HepG2 (cell line): Measurements from ENCODE around the gene TANGO6. TPM values are rescaled to one million over a fixed set of nuclear protein-coding genes. Genes with fewer than 3 reads are reported as not detected.

Experiments used
- DBP ChIP-seq: sonication (generic); formaldehyde crosslinking; IDR thresholded peaks from 2 replicates; pipeline ENCODE4 v1.4.0; 2020; ENCODE audit warnings: missing genetic modification reagents; ENCODE audit errors: not compliant biosample characterization
- FIP1L1 ChIP-seq: fragments of 200-400 bp; formaldehyde crosslinking; IDR thresholded peaks from 2 replicates; pipeline ENCODE4 v1.6.1; 2018; ENCODE audit warnings: low read depth, mild to moderate bottlenecking, low read length, moderate library complexity, borderline replicate concordance; ENCODE audit not compliant: insufficient read depth
- GABPB1 ChIP-seq: IDR thresholded peaks from 2 replicates; pipeline ENCODE4 v1.6.1; 2016; ENCODE audit warnings: mild to moderate bottlenecking, missing genetic modification reagents, moderate library complexity, missing compliant biosample characterization
- MAX ChIP-seq: IDR thresholded peaks from 2 replicates; pipeline ENCODE4 v1.6.1; 2012; ENCODE audit warnings: inconsistent platforms
- MTA1 ChIP-seq: sonication (generic); formaldehyde crosslinking; IDR thresholded peaks from 2 replicates; pipeline ENCODE4 v1.4.0; 2020; ENCODE audit warnings: missing genetic modification reagents, mild to moderate bottlenecking, borderline replicate concordance
- MYC ChIP-seq: sonication (generic); formaldehyde crosslinking; IDR thresholded peaks from 2 replicates; pipeline ENCODE4 v1.9.0; 2021; ENCODE audit warnings: missing genetic modification reagents, borderline replicate concordance
- MYNN ChIP-seq: sonication (generic); formaldehyde crosslinking; IDR thresholded peaks from 2 replicates; pipeline ENCODE4 v1.4.0; 2020; ENCODE audit warnings: mild to moderate bottlenecking, low read depth, missing genetic modification reagents
- TOPORS ChIP-seq: sonication (generic); formaldehyde crosslinking; IDR thresholded peaks from 2 replicates; pipeline ENCODE4 v1.8.0; 2023; ENCODE audit warnings: mild to moderate bottlenecking, missing genetic modification reagents
- ZNF850 ChIP-seq: sonication (generic); formaldehyde crosslinking; conservative IDR thresholded peaks from 2 replicates; pipeline ENCODE4 v1.9.0; 2021; ENCODE audit warnings: mild to moderate bottlenecking, missing genetic modification reagents
- polyA plus RNA-seq, 8 experiments: library from polyadenylated mRNA; depleted of rRNA in 3 of 8; stranded (reverse) in 7 of 8; unstranded in 1 of 8; fragments of >200 nt; fragmentation: Illumina TruSeq in 4 of 8; extraction: Trizol in 4 of 8; gene quantifications; 2 replicates each; pipeline versions ENCODE4 v1.2.1 to v1.2.3, GENCODE V29; 2011 to 2016; ENCODE audit warnings: low read depth in 4 of 8, missing spikeins in 1 of 8, mixed read lengths in 1 of 8; ENCODE audit not compliant: insufficient read depth in 1 of 8
- total RNA-seq, 5 experiments: library from RNA; depleted of rRNA; stranded (reverse); fragments of >200 nt; fragmentation: Illumina TruSeq; extraction: Trizol; gene quantifications; 2 replicates each; pipeline ENCODE4 v1.2.3, GENCODE V29; 2016; ENCODE audit warnings: low read depth in 1 of 5
- TF ChIP-seq, protein P1 (sequence below): sonication (generic); formaldehyde crosslinking; IDR thresholded peaks from 2 replicates; pipeline ENCODE4 v1.5.1; 2020; ENCODE audit warnings: mild to moderate bottlenecking, missing genetic modification reagents
- TF ChIP-seq, protein P2 (sequence below): sonication (generic); formaldehyde crosslinking; IDR thresholded peaks from 2 replicates; pipeline ENCODE4 v1.8.0; 2023; ENCODE audit warnings: mild to moderate bottlenecking, missing genetic modification reagents
- TF ChIP-seq, protein P3 (sequence below): sonication (generic); formaldehyde crosslinking; IDR thresholded peaks from 2 replicates; pipeline ENCODE4 v1.4.0; 2020; ENCODE audit warnings: missing genetic modification reagents
- TF ChIP-seq, protein P4 (sequence below): sonication (generic); formaldehyde crosslinking; conservative IDR thresholded peaks from 2 replicates; pipeline ENCODE4 v1.8.0; 2022; ENCODE audit warnings: mild to moderate bottlenecking, moderate library complexity, missing genetic modification reagents

The TANGO6 gene
- total and polyA plus RNA-seq, 2 of the 13 experiments (the other 11 are each of a cell fraction or from before 2014, with no cell fraction given): 7.2 to 13.3 TPM

GRCh38 chr16:69089091-69089910, 246.0 kb downstream of the TANGO6 start (continued):
- TF ChIP-seq, protein P1, sequence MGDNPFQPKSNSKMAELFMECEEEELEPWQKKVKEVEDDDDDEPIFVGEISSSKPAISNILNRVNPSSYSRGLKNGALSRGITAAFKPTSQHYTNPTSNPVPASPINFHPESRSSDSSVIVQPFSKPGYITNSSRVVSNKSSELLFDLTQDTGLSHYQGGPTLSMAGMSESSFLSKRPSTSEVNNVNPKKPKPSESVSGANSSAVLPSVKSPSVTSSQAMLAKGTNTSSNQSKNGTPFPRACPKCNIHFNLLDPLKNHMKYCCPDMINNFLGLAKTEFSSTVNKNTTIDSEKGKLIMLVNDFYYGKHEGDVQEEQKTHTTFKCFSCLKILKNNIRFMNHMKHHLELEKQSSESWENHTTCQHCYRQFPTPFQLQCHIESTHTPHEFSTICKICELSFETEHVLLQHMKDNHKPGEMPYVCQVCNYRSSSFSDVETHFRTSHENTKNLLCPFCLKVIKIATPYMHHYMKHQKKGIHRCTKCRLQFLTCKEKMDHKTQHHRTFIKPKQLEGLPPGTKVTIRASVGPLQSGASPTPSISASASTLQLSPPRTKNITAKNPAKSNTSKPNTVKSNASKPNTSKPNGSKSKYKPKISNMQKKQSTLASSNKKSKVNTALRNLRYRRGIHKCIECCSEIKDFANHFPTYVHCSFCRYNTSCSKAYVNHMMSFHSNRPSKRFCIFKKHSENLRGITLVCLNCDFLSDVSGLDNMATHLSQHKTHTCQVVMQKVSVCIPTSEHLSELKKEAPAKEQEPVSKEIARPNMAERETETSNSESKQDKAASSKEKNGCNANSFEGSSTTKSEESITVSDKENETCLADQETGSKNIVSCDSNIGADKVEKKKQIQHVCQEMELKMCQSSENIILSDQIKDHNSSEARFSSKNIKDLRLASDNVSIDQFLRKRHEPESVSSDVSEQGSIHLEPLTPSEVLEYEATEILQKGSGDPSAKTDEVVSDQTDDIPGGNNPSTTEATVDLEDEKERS (CRISPR knock-in tag): no peak
- TF ChIP-seq MAX: peak; percentile 90
- TF ChIP-seq MTA1 (CRISPR knock-in tag): peak; percentile 76; the same call in 1 of the 2 replicates
- TF ChIP-seq FIP1L1: no peak
- TF ChIP-seq MYNN: no peak
- TF ChIP-seq ZNF850: no peak
- peak; percentile 94 for TF ChIP-seq MYC (CRISPR knock-in tag)
- TF ChIP-seq, protein P2, sequence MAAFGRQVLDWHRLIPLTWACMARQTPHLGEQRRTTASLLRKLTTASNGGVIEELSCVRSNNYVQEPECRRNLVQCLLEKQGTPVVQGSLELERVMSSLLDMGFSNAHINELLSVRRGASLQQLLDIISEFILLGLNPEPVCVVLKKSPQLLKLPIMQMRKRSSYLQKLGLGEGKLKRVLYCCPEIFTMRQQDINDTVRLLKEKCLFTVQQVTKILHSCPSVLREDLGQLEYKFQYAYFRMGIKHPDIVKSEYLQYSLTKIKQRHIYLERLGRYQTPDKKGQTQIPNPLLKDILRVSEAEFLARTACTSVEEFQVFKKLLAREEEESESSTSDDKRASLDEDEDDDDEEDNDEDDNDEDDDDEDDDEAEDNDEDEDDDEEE (CRISPR knock-in tag): 0 out of 2 replicates have a peak, but pooled peaks have one; percentile 15
- TF ChIP-seq, protein P3, sequence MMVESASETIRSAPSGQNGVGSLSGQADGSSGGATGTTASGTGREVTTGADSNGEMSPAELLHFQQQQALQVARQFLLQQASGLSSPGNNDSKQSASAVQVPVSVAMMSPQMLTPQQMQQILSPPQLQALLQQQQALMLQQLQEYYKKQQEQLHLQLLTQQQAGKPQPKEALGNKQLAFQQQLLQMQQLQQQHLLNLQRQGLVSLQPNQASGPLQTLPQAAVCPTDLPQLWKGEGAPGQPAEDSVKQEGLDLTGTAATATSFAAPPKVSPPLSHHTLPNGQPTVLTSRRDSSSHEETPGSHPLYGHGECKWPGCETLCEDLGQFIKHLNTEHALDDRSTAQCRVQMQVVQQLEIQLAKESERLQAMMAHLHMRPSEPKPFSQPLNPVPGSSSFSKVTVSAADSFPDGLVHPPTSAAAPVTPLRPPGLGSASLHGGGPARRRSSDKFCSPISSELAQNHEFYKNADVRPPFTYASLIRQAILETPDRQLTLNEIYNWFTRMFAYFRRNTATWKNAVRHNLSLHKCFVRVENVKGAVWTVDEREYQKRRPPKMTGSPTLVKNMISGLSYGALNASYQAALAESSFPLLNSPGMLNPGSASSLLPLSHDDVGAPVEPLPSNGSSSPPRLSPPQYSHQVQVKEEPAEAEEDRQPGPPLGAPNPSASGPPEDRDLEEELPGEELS (CRISPR knock-in tag): 0 out of 2 replicates have a peak, but pooled peaks have one; percentile 24
- TF ChIP-seq DBP (CRISPR knock-in tag): no peak
- TF ChIP-seq, protein P4, sequence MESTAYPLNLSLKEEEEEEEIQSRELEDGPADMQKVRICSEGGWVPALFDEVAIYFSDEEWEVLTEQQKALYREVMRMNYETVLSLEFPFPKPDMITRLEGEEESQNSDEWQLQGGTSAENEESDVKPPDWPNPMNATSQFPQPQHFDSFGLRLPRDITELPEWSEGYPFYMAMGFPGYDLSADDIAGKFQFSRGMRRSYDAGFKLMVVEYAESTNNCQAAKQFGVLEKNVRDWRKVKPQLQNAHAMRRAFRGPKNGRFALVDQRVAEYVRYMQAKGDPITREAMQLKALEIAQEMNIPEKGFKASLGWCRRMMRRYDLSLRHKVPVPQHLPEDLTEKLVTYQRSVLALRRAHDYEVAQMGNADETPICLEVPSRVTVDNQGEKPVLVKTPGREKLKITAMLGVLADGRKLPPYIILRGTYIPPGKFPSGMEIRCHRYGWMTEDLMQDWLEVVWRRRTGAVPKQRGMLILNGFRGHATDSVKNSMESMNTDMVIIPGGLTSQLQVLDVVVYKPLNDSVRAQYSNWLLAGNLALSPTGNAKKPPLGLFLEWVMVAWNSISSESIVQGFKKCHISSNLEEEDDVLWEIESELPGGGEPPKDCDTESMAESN: 0 out of 2 replicates have a peak, but pooled peaks have one; percentile 25
- TF ChIP-seq GABPB1 (CRISPR knock-in tag): 0 out of 2 replicates have a peak, but pooled peaks have one; percentile 33
- 0 out of 2 replicates have a peak, but pooled peaks have one; percentile 69 for TF ChIP-seq TOPORS
